NCI-H2196 (cell line): ENCODE results near the gene PTPN21.

Experiments used
- DNase-seq: peaks from one replicate; lab custom pipeline; 2025; ENCODE audit not compliant: unreplicated experiment; lab: John Stamatoyannopoulos, UW

The PTPN21 gene

DNA sequence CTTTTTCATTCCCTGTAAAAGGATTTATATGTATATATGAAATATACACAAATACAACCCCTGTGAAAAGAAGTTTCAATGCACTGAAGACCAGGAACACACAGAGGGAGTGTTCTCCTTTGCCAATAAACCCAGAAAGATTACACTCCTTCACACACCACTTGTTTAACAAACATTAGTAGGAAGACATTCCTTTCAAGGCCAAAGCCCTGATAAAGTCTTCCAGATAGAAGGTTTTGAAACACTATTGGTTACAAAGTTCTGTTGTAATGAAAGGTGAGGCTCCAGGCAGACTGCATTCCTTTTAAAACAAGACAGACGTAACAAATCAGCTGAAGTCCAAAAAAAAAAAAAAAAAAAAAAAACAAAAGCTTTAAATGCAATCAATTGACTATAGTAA, 81.0 kb downstream of the PTPN21 start:
- DNase-seq: no peak

DNA sequence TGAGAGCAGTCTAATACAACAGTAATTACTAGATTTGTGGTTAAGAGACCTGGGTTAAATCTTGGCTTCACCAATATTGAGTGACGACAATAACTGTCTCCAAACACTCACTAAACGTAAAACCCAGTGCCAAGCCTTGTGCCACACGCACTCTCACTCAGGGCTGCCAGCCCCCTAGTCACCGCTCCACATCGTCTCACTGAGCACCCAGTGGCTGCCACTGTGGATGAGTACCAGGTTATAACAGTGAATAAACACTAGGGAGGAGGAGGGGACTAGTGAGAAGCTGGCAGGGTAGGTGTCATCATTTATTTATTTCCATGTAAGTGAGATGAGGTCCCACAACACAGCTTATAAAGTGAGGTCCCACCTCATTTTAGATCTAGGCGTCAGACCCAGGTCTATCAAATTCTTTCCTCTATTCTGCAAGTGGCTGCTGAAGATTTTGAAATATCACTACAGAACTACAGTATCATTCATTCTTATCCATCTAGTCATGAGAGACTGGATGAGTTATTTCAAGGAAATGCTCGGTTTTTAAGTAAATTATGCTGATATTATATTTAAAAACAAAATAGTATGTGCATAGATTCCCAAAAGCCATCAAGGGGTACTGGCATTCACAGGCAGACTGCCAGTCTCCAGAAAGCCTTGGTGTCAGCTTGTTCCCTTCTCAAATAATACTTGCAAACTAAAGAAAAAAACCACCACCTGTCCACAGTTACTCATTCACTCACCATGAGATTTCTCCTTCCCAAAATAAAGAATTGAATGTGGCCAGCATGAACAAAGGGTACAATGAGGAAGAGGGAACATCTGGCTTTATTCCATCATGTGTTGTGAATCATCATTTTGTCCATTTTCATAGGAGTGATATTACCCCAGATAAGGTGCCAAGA, 84.0 kb downstream of the PTPN21 start:
- DNase-seq: peak; percentile 8

DNA sequence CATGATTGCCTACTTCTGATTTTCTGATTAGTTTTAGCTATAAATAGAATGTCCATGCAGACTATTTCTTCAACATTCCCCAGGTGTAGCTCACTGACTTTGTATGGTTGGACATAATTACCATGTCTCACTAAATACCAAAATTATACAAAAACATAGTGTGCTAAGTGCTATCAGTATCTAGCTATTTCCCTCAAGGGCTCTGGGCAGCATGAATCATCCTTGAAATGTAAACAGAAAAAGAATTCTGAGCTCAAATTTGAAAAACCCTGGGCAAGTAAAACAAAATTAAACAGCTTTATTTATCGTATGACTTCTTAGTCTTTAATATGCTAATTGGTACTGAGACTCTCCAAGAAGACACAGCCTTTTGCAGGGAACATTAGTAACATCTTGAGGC, 86.4 kb downstream of the PTPN21 start:
- DNase-seq: no peak

DNA sequence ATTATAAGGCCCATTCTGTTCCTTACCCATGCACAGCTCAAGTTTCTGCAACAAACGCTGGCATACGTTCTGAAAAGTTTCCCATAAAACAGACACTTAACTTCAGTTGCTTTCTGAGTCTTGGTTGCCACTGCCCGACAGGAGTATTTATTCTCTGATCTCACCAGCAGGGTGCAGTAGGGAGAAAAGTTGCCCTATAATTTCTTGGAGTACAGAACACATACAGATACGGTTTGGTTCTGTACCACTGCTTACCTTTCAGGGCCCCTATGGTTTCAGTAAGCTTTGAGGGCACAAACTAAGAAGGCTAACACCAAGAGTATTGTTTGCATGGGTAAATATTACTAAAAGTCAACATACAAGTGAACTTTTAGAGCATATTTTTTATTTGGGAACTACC, 91.5 kb downstream of the PTPN21 start:
- DNase-seq: no peak

DNA sequence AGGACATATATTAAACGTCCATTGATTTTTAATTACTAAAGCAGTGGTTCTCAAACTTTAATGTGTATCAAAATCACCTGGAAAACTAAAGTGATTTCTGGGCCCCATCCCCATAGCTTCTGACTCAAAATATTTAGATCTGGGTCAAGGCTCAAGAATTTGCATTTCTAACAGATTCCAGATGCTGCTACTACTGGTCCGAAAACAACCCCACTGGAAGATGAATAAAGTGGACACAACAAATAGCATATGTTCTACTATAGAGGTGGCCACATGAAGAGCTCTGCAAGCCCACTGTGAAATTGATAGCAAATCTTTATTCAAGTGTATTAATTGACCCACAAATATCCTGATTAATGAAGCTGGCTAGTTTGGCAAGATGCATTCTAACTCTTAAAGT, 99.9 kb downstream of the PTPN21 start:
- no peak for DNase-seq

DNA sequence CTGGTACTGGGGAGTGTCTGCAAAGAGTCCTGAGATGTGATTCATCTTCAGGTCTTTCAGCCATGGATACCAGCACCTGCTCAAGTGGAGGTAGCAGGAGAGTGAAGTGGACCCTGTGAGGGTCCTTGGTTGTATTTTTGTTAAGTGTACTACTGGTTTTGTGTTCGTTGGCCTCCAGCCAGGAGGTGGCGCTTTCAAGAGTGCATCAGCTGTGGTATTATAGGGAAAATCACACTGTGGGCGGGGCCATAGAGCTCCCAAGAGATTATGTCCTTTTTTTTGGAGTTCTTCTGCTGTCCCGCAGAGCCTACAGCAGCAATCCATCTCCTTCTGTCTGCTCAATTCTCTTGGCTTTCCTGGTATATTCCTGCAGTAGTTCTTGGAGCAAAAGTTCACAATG, 102.6 kb downstream of the PTPN21 start:
- DNase-seq: no peak

DNA sequence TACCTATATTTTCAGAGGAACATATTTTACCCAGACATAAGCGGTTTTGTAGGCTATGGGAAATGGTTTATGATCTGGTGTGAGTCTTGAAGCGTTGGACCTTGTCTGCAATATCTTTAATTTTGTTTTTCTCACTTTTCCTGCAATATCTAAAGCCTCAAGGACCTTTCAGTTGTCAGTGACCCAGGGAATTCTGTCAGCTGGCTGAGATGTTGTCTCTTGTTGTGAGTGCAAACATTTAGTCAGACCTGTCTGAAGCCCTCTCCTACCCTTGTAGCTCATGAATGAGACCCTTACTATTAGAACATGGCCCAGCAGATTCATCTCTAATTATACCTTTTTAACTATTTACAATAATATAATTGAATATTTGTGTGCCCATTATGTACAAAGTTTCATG, 115.7 kb downstream of the PTPN21 start:
- no peak for DNase-seq

DNA sequence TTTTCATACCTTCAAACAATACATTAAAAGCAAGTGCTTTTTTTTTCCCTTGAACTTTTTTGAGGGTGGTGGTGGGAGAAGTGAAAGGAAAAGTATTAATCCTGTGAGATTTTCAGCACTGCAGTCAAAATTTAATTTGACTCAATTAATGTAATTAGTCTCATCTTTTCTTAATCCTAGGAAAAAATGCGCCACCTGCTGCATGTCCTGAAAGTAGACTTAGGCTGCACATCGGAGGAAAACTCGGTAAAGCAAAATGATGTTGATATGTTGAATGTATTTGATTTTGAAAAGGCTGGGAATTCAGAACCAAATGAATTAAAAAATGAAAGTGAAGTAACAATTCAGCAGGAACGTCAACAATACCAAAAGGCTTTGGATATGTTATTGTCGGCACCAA, 117.1 kb downstream of the PTPN21 start:
- no peak for DNase-seq

DNA sequence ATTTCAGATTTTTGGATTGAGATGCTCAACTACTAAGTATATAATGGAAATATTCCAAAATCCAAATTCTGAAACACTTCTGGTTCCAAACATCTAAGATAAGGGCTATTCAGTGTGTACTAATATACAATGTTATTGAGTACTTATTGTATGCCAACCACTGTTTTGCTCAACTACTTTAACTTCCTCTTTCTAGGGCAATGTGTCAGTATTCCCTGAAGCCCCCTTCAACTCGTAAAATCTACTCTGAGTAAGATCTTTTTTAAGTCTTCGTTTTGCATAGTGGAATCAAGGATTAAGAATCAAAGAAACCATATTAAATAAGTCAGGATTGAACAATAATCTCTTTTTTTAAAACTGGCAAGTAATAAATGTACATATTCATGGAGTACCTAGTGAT, 123.8 kb downstream of the PTPN21 start:
- no peak for DNase-seq

DNA sequence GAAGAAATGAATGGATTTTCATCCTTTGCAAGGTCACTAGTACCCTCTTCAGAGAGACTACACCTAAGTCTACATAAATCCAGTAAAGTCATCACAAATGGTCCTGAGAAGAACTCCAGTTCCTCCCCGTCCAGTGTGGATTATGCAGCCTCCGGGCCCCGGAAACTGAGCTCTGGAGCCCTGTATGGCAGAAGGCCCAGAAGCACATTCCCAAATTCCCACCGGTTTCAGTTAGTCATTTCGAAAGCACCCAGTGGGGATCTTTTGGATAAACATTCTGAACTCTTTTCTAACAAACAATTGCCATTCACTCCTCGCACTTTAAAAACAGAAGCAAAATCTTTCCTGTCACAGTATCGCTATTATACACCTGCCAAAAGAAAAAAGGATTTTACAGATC, 128.5 kb downstream of the PTPN21 start:
- DNase-seq: no peak

DNA sequence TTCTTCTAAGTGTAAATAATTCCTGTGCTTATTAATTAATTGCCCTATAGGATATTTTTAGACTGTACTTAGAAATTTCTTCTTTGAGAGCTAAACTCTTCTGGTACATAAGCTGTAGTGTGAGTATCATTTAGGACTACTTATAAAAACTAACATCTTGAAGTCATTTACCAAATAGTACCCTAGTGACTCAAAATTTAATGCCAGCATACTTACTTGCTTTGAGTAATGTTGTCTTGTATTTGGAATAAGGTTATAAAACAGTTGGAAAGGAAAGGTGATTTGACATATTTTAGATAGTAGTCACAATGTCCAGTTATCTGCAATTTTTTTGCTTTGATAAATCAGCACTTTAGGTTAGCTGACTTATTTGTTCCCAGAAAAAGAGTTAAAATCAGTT, 130.2 kb downstream of the PTPN21 start:
- DNase-seq: no peak

DNA sequence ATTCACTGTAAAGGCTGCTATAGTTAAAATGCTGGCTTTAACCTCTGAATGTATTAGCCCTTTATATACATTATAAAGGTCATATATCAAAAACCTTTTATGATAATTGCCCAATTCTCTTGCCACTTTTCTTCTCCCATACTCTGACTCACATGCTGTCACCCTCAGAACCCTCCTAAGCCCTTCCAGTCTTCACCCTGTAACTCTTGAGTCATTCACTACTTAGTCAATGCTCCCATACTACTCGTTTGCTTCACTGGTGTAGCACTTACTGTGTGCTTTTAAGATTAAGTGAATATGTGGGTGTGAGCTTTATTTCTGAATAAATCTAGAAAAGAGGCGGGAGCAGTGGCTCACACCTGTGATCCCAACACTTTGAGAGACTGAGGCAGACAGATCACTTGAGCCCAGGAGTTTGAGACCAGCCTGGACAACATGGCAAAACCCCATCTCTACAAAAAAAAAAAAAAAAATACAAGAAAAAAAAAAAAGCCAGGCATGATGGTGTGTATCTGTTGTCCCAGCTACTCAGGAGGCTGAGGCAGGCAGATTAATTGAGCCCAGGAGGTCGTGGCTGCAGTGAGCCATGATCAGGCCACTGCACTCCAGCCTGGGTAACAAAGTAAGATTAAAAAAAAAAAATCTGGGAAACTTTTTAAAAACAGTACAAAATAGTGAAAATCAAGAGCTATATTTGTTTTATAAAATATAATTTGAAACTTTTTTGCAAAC, 131.7 kb downstream of the PTPN21 start:
- DNase-seq: no peak

DNA sequence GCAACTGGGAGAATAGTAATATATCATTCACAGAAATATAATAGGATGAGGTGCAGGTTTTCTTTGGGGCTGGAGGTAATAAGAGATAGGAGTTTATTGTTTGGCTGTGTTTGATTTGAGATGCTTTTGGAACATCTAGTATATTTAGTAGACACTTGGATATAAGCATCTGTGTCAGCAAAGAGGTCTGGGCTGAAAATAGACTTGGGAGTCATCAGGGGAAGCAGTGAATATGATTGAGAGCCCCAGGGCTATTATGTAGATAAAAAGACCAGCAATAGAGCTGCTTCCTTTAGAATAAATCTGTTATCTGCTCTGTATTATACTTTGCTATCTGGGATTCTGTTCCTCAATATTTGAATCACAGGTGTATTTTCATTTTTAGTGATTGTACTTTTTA, 132.8 kb downstream of the PTPN21 start:
- no peak for DNase-seq

DNA sequence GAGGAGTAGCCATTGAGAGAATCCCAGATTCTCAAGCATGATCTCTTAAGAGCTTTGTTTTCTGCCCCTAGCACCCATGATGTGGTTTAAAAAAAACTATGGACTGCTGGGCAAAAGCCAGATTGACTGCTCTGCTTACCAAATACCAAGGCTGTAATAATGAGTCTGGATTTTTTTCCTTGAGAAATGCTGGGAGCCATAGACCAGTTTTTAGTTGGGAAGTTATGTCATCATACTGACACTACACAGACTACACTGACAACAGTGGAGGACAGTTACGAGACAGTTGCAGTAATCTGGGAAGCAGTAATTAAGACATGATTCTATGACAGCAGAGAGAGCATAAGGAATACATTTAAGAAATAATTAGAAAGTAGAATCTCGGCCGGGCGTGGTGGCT, 133.5 kb downstream of the PTPN21 start:
- DNase-seq: no peak

DNA sequence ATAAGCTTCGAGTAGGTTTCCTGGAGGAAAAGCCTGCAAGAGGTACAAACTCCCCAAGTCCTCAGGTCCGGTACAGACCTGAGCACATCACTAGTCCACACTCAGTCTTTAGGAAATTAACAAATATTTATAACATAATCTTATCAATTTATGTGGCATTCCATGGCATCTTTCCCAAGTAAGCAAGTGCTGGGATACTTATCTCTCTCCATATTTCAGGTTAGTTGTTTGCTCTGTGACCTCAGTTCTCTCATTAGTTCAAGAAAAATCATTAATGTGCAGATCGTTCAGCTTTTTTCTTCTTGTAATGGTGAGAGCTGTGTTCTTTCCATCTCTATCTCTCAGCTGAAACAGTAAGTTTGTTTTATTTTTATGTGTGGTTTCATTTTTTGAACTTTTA, 134.6 kb downstream of the PTPN21 start:
- no peak for DNase-seq

DNA sequence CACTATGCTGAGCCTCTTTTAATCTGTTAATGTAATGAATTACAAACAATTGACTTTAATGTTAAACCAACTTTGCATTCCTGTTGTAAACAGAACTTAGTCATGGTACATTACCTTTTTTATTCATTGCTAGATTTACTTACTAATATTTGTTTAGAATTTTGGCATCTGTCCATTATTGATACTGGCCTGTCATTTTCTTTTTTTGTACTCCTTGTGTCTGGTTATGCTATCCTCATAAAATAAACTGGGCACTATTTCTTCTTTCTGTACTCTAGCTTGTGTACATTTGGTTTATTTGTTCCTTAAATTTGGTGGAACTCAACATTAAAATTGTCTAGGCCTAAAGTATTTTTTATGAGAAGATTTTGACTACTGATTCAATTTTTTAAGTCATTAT, 137.2 kb downstream of the PTPN21 start:
- no peak for DNase-seq
